KMS-11 (cell line): ENCODE measurements around the gene AFF1.

Experiments
- H2AFZ ChIP-seq: fragments of 200-600 bp; sonication (generic); 2 replicates; pipeline ENCODE4 v1.6.1; 2016; ENCODE audit warnings: antibody characterized with exemption, mixed run types, low read depth
- H3K27ac ChIP-seq: fragments of 200-600 bp; sonication (generic); 2 replicates; pipeline ENCODE4 v1.6.1; 2016; ENCODE audit warnings: mild to moderate bottlenecking, mixed run types
- H3K27me3 ChIP-seq: fragments of 200-600 bp; sonication (generic); 2 replicates; pipeline ENCODE4 v1.6.1; 2017; ENCODE audit warnings: mild to moderate bottlenecking, low read depth, mixed run types, moderate library complexity; ENCODE audit not compliant: insufficient read depth
- H3K36me3 ChIP-seq: fragments of 200-600 bp; sonication (generic); 2 replicates; pipeline ENCODE4 v1.6.1; 2017; ENCODE audit warnings: mild to moderate bottlenecking, mixed run types; ENCODE audit not compliant: insufficient read depth
- H3K4me1 ChIP-seq: fragments of 200-600 bp; sonication (generic); 2 replicates; pipeline ENCODE4 v1.6.1; 2016; ENCODE audit warnings: mild to moderate bottlenecking, low read depth, mixed run types; ENCODE audit not compliant: poor library complexity, severe bottlenecking
- H3K4me2 ChIP-seq: fragments of 200-600 bp; sonication (generic); 2 replicates; pipeline ENCODE4 v1.7.0; 2016; ENCODE audit warnings: mild to moderate bottlenecking, mixed run types
- H3K4me3 ChIP-seq: fragments of 200-600 bp; sonication (generic); IDR thresholded peaks from 2 replicates; pipeline ENCODE4 v1.6.1; 2017; ENCODE audit warnings: low read depth, low read length, mixed read lengths; ENCODE audit not compliant: insufficient read depth
- H3K79me2 ChIP-seq: fragments of 200-600 bp; sonication (generic); 2 replicates; pipeline ENCODE4 v1.6.1; 2016; ENCODE audit warnings: low read depth, mixed run types; ENCODE audit not compliant: insufficient read depth
- H3K9ac ChIP-seq: fragments of 200-600 bp; sonication (generic); 2 replicates; pipeline ENCODE4 v1.6.1; 2016; ENCODE audit warnings: mild to moderate bottlenecking, mixed run types
- H4K20me1 ChIP-seq: fragments of 200-600 bp; sonication (generic); 2 replicates; pipeline ENCODE4 v1.6.1; 2016; ENCODE audit warnings: mild to moderate bottlenecking, mixed run types; ENCODE audit not compliant: insufficient read depth
- CTCF ChIP-seq: fragments of 200-600 bp; sonication (generic); conservative IDR thresholded peaks from 2 replicates; pipeline ENCODE4 v1.6.1; 2017; ENCODE audit warnings: low read depth, mild to moderate bottlenecking, antibody characterized with exemption, low read length, moderate library complexity, mixed read lengths

The AFF1 gene

DNA sequence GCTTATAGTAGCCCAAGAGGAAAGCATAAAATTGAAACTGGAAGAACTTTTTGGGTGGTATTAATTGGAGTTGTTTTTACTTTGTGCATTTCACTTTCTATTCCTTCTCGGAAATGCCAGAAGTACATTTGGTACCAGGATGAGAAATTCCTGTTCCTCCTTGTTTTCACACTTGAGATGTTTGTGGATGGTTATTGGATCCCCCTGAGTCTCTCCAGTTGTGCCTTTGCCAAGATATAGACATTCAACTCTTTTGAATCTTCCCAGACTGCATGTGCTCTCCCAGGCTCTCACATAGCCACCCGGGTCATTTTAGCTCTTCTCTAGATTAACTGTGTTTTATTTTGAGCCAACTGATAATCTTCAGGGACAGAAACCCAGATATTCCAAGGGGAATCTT, 120.5 kb downstream of the AFF1 start:
- no peaks in the 10 kb centered on the region for H3K27me3 ChIP-seq
- no peaks in the 10 kb centered on the region for H3K36me3 ChIP-seq
- peaks cover 10% of the 10 kb centered on the region for H4K20me1 ChIP-seq
- no peak overlapping the region for H2AFZ ChIP-seq
- peaks cover 73% of the 10 kb centered on the region for H3K4me1 ChIP-seq
- H3K4me3 ChIP-seq, result no peak overlapping the region
- no peak overlapping the region for H3K27ac ChIP-seq
- no peak overlapping the region for H3K9ac ChIP-seq
- H3K79me2 ChIP-seq, result peaks cover 82% of the 10 kb centered on the region; the same call in 1 of the 2 replicates
- H3K4me2 ChIP-seq, result no peak overlapping the region
- TF ChIP-seq CTCF, result no peak

- Histone ChIP-seq H3K27ac (no peak overlapping the region), H3K4me3 (no peak overlapping the region), H3K79me2 (peaks cover 80% of the 10 kb centered on the region; the same call in 1 of the 2 replicates), H3K36me3 (no peaks in the 10 kb centered on the region), H3K4me2 (no peak overlapping the region), H3K9ac (no peak overlapping the region), H3K27me3 (no peaks in the 10 kb centered on the region), H3K4me1 (peaks cover 62% of the 10 kb centered on the region), H4K20me1 (peaks cover 10% of the 10 kb centered on the region), H2AFZ (no peak overlapping the region)
- no peak for TF ChIP-seq CTCF
These were observed 122.1 kb downstream of the AFF1 start for GRCh38 chr4:87056881-87057280.

DNA sequence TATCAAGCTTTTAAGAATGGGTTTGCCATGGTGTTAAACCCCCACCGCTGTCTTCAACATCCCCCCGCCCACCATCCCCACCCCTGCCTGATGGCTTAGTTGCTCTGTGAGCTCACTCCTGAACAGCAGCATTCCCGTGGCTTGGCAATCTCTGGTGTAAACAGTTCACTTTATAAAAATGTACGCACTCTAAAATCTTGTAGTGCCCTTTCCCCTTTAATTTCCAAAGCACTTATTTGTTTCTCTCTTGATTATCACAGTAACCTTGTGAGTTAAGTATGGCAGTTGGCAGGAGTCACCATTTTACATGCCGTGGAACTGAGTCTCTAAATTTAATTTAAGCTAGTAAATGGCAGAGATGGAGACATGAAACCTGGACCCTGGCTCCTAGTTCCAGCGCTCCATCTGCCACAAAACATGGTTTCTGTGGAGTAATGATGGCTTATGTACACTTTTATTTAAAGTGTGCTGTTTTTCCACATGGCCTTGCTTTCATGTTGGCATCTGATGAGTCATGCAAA, 123.1 kb downstream of the AFF1 start:
- H3K79me2 ChIP-seq, result peaks cover 79% of the 10 kb centered on the region; the same call in 1 of the 2 replicates
- no peaks in the 10 kb centered on the region for H3K36me3 ChIP-seq
- H3K4me3 ChIP-seq, result no peak overlapping the region
- H3K9ac ChIP-seq, result no peak overlapping the region
- H3K27ac ChIP-seq, result no peak overlapping the region
- no peak for TF ChIP-seq CTCF
- H2AFZ ChIP-seq, result no peak overlapping the region
- peaks cover 56% of the 10 kb centered on the region for H3K4me1 ChIP-seq
- H3K27me3 ChIP-seq, result no peaks in the 10 kb centered on the region
- H4K20me1 ChIP-seq, result peaks cover 10% of the 10 kb centered on the region
- no peak overlapping the region for H3K4me2 ChIP-seq

DNA sequence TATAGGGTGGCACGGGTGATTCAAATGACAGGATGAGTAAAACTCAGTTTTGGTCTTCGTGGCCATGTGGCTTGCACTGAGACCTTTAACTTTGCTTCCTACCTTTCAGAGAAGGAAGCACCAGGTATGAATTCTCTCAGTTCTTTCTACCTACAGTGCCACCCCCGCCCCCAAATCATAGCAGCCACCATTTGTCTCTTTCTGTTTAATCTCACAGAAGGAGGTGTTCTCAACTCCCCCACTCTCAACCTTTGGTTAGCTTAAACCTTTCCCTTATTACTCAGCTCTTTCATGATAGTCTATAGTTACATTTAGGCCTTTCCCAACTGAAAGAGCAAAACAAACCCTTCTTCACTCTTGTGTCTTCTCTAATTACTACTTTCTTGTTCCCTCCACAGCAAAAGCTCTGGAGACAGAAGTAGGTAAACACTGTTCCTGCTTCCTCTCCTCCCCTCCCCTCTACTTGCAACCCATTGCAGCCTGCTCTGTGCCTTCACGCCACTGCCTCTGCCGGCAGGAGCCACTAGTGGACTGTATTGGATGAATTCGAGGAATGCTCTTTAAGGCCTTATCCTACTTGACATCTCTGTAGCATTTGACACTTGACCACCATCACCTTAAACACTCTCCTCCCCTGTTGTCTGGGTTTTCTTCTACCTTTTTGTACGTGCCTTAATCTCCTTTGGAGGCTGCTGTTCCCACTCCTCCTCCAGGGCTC, 123.7 kb downstream of the AFF1 start:
- Histone ChIP-seq H3K4me2 (no peak overlapping the region), H3K27ac (no peak overlapping the region), H4K20me1 (peaks cover 12% of the 10 kb centered on the region), H3K9ac (no peak overlapping the region), H3K36me3 (no peaks in the 10 kb centered on the region), H3K4me1 (peaks cover 50% of the 10 kb centered on the region), H3K79me2 (peaks cover 76% of the 10 kb centered on the region; the same call in 1 of the 2 replicates), H2AFZ (no peak overlapping the region), H3K4me3 (no peak overlapping the region), H3K27me3 (no peaks in the 10 kb centered on the region)
- TF ChIP-seq CTCF, result no peak
